GM19025 (cell line): Measurements from ENCODE around the gene MINPP1.
"Not testable (repeated sequence)": the region's sequence is repeated elsewhere in the genome, so short reads cannot be mapped to it uniquely, and the experiment has no call there.

Experiments used
- ATAC-seq: cut with Tn5 transposase; IDR thresholded peaks from one replicate; pipeline ENCODE4 v1.9.1; 2021; ENCODE audit warnings: mild to moderate bottlenecking, low read depth, moderate library complexity; ENCODE audit not compliant: unreplicated experiment

The MINPP1 gene

DNA sequence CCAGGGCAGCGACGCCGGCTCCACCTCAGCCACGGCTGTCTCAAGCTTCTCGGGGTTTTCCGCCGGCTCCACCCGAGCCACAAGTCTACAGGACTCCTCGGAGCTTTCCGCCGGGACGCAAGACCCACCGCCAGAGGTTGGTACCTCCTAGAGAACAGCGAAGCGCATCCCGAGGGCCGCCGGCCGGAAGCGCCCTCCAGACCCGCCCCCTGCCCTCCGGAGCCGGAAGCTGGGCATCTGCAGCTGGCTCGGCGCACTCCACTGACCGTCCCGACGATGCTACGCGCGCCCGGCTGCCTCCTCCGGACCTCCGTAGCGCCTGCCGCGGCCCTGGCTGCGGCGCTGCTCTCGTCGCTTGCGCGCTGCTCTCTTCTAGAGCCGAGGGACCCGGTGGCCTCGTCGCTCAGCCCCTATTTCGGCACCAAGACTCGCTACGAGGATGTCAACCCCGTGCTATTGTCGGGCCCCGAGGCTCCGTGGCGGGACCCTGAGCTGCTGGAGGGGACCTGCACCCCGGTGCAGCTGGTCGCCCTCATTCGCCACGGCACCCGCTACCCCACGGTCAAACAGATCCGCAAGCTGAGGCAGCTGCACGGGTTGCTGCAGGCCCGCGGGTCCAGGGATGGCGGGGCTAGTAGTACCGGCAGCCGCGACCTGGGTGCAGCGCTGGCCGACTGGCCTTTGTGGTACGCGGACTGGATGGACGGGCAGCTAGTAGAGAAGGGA lies at the start of gene MINPP1:
Gene MINPP1 (plus strand): TSS at position 254 of the 726 bp plus-strand sequence. CDS start 23 bp downstream, at position 277.
- ATAC-seq: peak; percentile 90

DNA sequence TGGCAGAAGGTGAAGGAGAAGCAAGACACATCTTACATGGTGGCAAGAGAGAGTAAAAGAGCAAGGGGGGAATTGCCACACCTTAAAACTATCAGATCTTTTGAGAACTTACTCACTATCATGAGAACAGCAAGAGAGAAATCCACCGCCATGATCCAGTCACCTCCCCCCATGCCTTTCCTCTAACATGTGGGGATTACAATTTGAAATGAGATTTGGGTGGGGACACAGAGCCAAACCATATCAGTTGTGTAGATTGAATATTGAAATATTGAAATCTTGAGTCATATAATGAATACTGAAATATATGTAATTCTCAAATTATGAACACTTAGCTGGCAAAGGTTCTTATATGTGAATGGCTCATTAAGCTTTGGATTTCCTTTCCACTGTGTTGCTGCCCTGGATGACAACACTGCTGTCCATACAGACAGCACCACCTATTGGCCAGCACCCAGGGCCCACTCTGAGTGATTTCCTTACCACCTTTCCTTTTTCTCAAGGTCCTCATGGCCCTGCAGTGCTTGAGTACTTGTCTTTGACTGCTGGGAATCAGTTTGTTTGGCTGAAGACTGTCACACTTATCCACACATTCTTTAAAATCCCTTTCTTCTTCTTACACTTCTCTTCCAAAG lies 48.0 kb upstream of the MINPP1 start:
- not testable (repeated sequence) for ATAC-seq

DNA sequence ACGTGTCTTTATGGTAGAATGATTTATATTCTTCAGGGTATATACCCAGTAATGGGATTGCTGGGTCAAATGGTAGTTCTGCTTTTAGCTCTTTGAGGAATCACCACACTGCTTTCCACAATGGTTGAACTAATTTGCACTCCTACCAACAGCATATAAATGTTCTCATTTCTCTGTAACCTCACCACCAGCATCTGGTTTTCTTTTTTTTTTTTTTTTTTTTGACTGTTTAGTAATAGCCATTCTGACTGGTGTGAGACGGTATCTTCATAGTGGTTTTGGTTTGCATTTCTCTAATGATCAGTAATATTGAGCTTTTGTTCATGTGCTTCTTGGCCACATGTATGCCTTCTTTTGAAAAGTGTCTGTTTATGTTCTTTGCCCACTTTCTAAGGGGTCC lies 42.9 kb upstream of the MINPP1 start:
- ATAC-seq: not testable (repeated sequence)

- ATAC-seq: not testable (repeated sequence)
Observed at GRCh38 chr10:87466849-87467248, 37.8 kb upstream of the MINPP1 start.

GRCh38 chr10:87488733-87489132 lies 16.0 kb upstream of the MINPP1 start:
- ATAC-seq: not testable (repeated sequence)

- not testable (repeated sequence) for ATAC-seq
Observed at GRCh38 chr10:87490285-87490684, 14.4 kb upstream of the MINPP1 start.

- ATAC-seq: not testable (repeated sequence)
Observed at GRCh38 chr10:87492450-87492849, 12.2 kb upstream of the MINPP1 start.

- not testable (repeated sequence) for ATAC-seq
Observed at GRCh38 chr10:87495446-87495845, 9.2 kb upstream of the MINPP1 start.

- not testable (repeated sequence) for ATAC-seq
Observed at GRCh38 chr10:87497386-87497785, 7.3 kb upstream of the MINPP1 start.

DNA sequence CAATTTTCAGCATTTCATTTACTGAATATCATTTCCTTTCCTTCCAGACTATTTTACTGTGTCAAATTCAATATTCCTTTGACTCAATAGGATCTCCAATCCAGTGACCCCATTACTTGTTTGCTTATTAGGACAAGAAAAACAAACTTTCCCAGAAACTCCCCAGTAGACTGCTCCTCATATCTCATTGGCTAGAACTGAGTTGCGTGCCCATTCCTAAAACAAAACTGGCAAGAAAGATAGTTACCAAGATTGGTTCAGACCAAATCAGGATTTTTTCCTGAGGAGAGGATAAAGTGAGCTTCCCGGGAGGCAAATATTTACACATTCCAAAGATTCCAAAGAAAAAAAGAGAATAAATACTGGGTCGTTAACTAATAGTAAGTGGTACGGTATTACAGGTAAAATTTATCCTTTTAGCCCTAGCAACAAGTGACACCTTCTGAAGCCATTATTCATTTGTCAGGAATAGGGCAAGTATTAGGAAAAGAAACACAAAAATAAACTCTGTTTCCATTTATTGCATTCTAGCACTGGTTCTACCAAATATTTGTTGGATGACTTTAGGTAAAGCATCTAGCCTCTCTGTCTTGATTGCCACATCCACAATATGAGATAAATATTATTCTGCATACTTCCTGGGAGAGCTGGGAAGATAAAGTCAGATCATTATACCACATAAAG lies 6.4 kb upstream of the MINPP1 start:
- not testable (repeated sequence) for ATAC-seq

DNA sequence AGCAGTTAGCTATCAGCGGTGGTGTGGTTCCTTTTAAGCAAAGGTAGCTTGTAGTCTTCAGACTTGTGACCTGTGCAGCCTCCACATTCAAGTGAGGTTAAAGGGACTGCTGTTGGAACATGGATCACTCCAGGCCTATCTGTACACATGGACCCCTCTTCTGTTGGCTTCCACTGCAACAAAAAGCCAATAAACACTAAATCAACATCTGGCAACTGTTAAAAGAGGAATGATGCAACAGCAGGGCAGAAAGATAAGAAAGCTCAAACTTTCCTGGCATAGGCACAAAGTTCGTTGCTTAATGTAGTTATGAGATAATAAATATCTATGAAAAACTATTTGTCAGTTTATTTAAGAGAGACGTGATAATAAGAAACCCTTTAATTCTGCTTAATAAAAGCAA lies 4.0 kb upstream of the MINPP1 start:
- no peak for ATAC-seq

DNA sequence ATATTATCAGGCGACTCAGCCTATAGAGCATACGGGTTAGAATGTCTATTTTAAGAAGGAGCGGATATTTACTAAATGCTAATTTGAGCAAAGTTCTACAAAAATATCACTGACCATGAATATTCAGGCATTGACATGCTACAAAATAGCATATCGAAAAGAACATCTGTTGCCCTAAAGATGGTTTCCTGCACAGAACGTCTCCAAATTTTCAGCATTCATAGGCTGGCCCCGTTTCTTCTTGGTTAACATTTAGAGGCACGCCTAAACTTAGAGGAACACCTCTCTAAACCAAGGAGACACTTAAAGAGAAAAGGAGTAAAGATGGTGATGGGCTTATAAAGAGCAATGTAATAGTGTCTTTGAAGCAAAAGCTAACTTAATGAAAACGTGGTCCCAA lies 1.3 kb upstream of the MINPP1 start:
- ATAC-seq: no peak

DNA sequence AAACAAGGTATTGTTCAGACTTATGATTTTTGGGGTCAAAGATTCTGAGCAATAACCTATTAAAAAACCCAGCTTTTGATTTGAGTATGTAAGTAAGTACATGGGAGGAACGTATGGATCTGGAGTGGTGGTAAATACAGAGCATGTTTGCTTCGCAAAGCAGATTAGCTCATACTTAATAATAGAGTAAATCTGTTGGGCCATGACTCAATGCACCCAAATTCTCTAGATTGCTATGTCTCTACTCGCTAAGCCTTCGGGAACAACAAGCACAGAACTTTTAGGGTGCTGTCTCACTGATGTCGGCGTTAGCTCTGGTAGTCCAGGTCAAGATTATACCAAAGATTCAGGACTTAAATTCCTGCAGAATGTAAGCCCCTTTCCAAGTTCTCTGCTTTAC lies 807 bp upstream of the MINPP1 start:
- no peak for ATAC-seq

DNA sequence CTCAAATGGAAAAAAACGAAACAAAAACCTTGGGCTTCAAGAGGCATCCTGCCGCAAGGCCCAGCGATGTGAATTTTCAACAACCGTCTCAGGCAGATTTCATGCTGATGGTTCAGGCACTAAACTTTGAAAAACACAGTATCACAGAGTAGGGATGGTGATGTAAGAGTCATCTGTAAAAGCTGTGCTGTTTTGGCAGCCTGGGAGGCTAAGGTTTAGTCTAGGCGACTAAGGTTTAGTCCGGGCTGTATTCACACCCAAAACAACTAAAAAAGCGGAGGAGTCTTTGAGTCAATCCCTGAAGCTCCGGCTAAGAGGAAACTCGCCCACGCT lies 420 bp upstream of the MINPP1 start:
- ATAC-seq: no peak

DNA sequence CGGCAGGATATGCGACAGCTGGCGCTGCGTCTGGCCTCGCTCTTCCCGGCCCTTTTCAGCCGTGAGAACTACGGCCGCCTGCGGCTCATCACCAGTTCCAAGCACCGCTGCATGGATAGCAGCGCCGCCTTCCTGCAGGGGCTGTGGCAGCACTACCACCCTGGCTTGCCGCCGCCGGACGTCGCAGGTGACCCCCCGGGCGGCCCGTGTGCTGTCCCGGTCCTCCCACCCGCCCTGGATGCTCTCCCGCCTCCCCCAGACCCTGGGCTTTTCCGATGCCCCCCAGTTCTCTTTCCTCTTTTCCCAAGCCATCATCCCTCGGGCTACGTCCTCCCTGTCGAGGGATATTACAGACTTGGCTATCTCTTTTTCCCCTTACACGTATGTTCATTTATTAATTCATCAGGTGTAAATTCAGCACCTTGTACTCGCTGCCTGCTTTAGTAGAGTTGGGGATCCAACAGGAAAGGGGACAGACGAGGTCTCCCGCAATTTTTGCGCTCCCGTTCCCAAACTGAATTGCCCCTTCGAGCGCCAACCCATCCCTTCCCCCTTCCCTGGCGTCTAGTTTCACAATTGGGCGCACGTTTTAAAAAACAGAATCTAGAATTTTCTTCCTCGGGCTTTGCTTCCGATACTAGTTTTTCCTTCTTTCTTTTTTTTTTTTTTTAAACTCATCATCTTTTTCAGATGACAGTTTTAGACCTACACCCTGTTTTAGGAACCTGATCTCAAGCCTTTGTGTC lies 846 bp downstream of the MINPP1 start:
- ATAC-seq: peak; percentile 38

- ATAC-seq: no peak
Observed at GRCh38 chr10:87506956-87507355, 2.3 kb downstream of the MINPP1 start.

- no peak for ATAC-seq
Observed at GRCh38 chr10:87507879-87508483, 3.3 kb downstream of the MINPP1 start.

GRCh38 chr10:87508837-87509236 lies 4.1 kb downstream of the MINPP1 start:
- no peak for ATAC-seq

DNA sequence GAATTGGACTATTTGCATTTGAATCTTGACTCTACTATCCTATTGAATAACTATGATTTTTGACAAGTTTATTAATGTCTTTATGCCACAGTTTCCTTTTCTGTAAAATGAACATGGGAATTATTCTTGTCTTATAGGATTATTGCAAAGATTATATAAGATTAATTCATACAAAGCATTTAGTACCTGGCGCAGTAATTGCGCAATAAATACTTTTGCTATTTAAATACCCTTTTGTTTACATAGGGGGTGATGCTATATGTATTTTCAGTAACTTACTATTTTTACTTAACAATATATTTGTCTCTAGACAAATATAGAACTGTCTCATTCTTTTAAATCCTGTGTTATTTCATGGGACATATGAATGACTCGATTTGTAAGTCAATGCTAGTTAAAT lies 5.3 kb downstream of the MINPP1 start:
- no peak for ATAC-seq

DNA sequence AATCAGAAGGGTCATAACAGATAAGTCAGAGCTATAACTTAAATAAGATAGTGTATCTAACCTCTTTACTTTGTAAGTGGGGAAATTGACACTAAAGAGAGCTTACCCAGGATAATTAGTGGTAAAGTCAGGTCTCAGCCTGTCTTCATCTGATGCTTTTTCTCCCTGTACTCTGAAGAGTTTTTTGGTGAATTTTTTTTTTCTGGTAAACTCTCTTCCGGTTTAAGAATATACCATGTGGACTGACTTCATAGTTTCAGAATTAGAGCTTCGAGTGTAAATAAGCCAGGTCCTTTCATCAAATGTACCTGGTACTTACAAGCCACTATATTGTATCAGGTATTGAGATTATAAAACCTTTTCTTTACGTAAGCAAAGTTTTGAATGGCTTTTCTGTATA lies 6.8 kb downstream of the MINPP1 start:
- no peak for ATAC-seq

- ATAC-seq: no peak
Observed at GRCh38 chr10:87518937-87519336, 14.2 kb downstream of the MINPP1 start.
